Body of pancreas (tissue), 4 donors: ENCODE results near the gene CTRL.

Experiments
- CTCF ChIP-seq, 7 experiments: fragments of 450-650 bp in 4 of 7; fragments of 200-600 bp in 3 of 7; sonication (generic) in 3 of 7; IDR thresholded peaks; one replicate each; pipeline ENCODE4 v1.5.1; 2016 to 2019; ENCODE audit warnings: antibody characterized with exemption in 7 of 7
- POLR2A ChIP-seq, 3 donors: fragments of 450-650 bp; IDR thresholded peaks; one replicate each; pipeline ENCODE4 v1.6.1; 2016; ENCODE audit warnings: antibody characterized with exemption in 3 of 3, mild to moderate bottlenecking in 2 of 3

- TF ChIP-seq CTCF (IDR thresholded peaks at IDR 0.05) (no peak), POLR2A (IDR thresholded peaks at IDR 0.05) (peak in 2 of 3 donors; percentile 28 to 50)
These were observed 7.3 kb downstream of the CTRL start for GRCh38 chr16:67924140-67924906.
